Ectodermal cell (in vitro differentiated cells): Measurements from ENCODE around the gene CD160.
"Not testable (repeated sequence)": the region's sequence is repeated elsewhere in the genome, so short reads cannot be mapped to it uniquely, and the experiment has no call there.

Experiments
- H3K27ac ChIP-seq: 2 replicates; pipeline ENCODE4 v1.7.0; 2013; ENCODE audit warnings: mild to moderate bottlenecking, low read depth, low read length; ENCODE audit not compliant: insufficient read depth, poor library complexity, severe bottlenecking
- H3K27me3 ChIP-seq: 2 replicates; pipeline ENCODE4 v1.7.0; 2013; ENCODE audit warnings: mild to moderate bottlenecking, low read length; ENCODE audit not compliant: insufficient read depth, control insufficient read depth, poor library complexity, severe bottlenecking
- H3K36me3 ChIP-seq: one replicate; pipeline ENCODE4 v1.7.0; 2013; ENCODE audit warnings: low read length; ENCODE audit not compliant: control insufficient read depth, insufficient read depth
- H3K4me1 ChIP-seq: one replicate; pipeline ENCODE4 v1.7.0; 2013; ENCODE audit warnings: low read length; ENCODE audit not compliant: control insufficient read depth, insufficient read depth
- H3K4me3 ChIP-seq: 2 replicates; pipeline ENCODE4 v1.7.0; 2013; ENCODE audit warnings: low read depth, low read length, control low read depth; ENCODE audit not compliant: insufficient read depth
- H3K9me3 ChIP-seq: 2 replicates; pipeline ENCODE4 v1.7.0; 2013; ENCODE audit warnings: mild to moderate bottlenecking, low read length, moderate library complexity; ENCODE audit not compliant: control insufficient read depth
- WGBS, 2 experiments: methylation state at CpG; one replicate each; pipeline ENCODE4 v1.1.7; 2013; ENCODE audit warnings: missing lambda C conversion rate in 2 of 2; 5-methylcytosine and 5-hydroxymethylcytosine counted together

The CD160 gene

DNA sequence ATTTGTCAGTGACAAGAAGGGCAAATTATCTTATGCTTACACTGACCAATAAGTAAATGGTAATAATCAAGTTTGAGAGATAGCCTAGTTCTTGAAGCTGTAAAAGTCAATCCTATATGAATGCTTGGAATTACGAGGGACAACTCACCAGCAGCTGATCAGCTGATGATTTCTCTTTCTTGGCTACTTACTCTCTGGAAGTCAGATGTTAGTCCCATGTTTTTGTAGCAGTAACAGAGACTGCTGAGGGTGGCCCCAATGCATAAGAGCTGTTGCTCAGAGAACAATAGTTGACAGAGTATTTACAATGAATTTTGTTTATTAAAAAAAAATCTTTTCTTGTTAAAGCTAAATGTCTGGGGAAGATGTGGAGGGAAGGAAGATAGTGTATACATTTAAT is 39.3 kb downstream of the CD160 start:
- Histone ChIP-seq H3K4me3 (no peak overlapping the region), H3K4me1 (no peaks in the 10 kb centered on the region), H3K9me3 (peaks cover 2% of the 10 kb centered on the region), H3K36me3 (peaks cover 14% of the 10 kb centered on the region), H3K27me3 (no peaks in the 10 kb centered on the region), H3K27ac (no peak overlapping the region)
- 93 to 100% methylated on average over 1 of the region's 1 CpG for WGBS, 2 experiments

GRCh38 chr1:145759721-145760120 is 40.4 kb downstream of the CD160 start:
- H3K27me3 ChIP-seq, result no peaks in the 10 kb centered on the region
- WGBS, 2 experiments, result 91 to 100% methylated on average over 1 of the region's 1 CpG
- H3K9me3 ChIP-seq, result peaks cover 2% of the 10 kb centered on the region
- H3K4me3 ChIP-seq, result no peak overlapping the region
- no peak overlapping the region for H3K27ac ChIP-seq
- H3K36me3 ChIP-seq, result peaks cover 14% of the 10 kb centered on the region
- no peaks in the 10 kb centered on the region for H3K4me1 ChIP-seq

DNA sequence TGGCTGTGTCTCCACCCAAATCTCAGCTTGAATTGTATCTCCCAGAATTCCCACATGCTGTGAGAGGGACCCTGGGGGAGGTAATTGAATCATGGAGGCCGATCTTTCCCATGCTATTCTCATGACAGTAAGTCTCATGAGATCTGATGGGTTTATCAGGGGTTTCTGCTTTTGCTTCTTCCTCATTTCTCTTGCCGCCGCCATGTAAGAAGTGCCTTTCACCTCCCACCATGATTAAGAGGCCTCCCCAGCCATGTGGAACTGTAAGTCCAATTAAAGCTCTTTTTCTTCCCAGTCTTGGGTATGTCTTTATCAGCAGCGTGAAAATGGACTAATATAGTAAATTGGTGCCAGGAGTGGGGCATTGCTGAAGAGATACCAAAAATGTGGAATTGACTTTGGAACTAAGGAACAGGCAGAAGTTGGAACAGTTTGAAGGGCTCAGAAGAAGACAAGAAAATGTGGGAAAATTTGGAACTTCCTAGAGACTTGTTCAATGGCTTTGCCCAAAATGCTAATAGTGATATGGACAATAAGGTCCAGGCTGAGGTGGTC is 41.2 kb downstream of the CD160 start:
- H3K36me3 ChIP-seq, result peaks cover 14% of the 10 kb centered on the region
- not testable (repeated sequence) for H3K4me1 ChIP-seq, H3K9me3 ChIP-seq, H3K27me3 ChIP-seq, H3K4me3 ChIP-seq, H3K27ac ChIP-seq
- 96 to 97% methylated on average over 4 of the region's 4 CpGs for WGBS, 2 experiments

- H3K4me1 ChIP-seq, H3K27ac ChIP-seq, H3K9me3 ChIP-seq, H3K4me3 ChIP-seq, H3K27me3 ChIP-seq: not testable (repeated sequence)
- WGBS, 2 experiments, result 96 to 97% methylated on average over 11 of the region's 11 CpGs
- peaks cover 14% of the 10 kb centered on the region for H3K36me3 ChIP-seq
These were observed 42.2 kb downstream of the CD160 start for GRCh38 chr1:145761498-145761897.

GRCh38 chr1:145762001-145762400 is 42.7 kb downstream of the CD160 start:
- peaks cover 14% of the 10 kb centered on the region for H3K36me3 ChIP-seq
- not testable (repeated sequence) for H3K27ac ChIP-seq, H3K4me1 ChIP-seq, H3K9me3 ChIP-seq, H3K4me3 ChIP-seq, H3K27me3 ChIP-seq
- WGBS, 2 experiments, result 94 to 95% methylated on average over 2 of the region's 2 CpGs

GRCh38 chr1:145764231-145764940 is 45.1 kb downstream of the CD160 start:
- not testable (repeated sequence) for H3K4me1 ChIP-seq, H3K9me3 ChIP-seq
- 95% methylated on average over 52 of the region's 52 CpGs for WGBS, 2 experiments

GRCh38 chr1:145765127-145765526 is 45.8 kb downstream of the CD160 start:
- not testable (repeated sequence) for H3K27me3 ChIP-seq, H3K9me3 ChIP-seq, H3K4me1 ChIP-seq, H3K4me3 ChIP-seq, H3K27ac ChIP-seq
- 85 to 89% methylated on average over 1 of the region's 3 CpGs for WGBS, 2 experiments
- H3K36me3 ChIP-seq, result peaks cover 14% of the 10 kb centered on the region

More at GRCh38 chr1:145764231-145764940, 45.1 kb downstream of the CD160 start:
- H3K36me3 ChIP-seq, result peaks cover 14% of the 10 kb centered on the region
- not testable (repeated sequence) for H3K27ac ChIP-seq, H3K27me3 ChIP-seq, H3K4me3 ChIP-seq

DNA sequence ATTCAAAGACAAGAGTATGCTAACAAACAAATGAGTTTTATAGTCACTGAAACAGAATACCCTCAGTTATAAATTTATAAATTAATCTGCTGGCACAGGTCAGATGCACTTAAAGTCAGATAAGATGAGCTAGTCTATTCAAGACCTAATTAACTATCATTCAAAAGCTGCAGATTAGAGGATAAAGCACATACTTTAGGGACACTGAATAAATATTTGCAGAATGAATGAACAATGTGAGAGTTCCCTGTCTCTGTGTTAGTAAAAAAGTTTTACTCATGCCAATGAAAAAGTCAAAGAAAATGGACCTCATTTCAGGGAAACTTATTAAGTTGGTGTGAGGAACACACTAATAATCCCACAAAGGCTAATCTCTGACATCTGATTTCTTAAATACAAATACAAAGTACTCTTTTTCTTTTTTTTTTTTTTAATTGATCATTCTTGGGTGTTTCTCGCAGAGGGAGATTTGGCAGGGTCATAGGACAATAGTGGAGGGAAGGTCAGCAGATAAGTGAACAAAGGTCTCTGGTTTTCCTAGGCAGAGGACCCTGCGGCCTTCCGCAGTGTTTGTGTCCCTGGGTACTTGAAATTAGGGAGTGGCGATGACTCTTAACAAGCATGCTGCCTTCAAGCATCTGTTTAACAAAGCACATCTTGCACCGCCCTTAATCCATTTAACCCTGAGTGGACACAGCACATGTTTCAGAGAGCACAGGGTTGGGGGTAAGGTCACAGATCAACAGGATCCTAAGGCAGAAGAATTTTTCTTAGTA is 46.5 kb downstream of the CD160 start:
- H3K4me3 ChIP-seq, H3K4me1 ChIP-seq, H3K27ac ChIP-seq, H3K27me3 ChIP-seq, H3K9me3 ChIP-seq: not testable (repeated sequence)
- H3K36me3 ChIP-seq, result peaks cover 14% of the 10 kb centered on the region
- WGBS, 2 experiments, result no CpG with 5 or more reads among the region's 5 CpGs

- not testable (repeated sequence) for H3K27ac ChIP-seq, H3K4me3 ChIP-seq, H3K27me3 ChIP-seq, H3K9me3 ChIP-seq, H3K4me1 ChIP-seq, H3K36me3 ChIP-seq
- 96% methylated on average over 29 of the region's 29 CpGs for WGBS, 2 experiments
These were observed 47.6 kb downstream of the CD160 start for GRCh38 chr1:145766926-145767325.

DNA sequence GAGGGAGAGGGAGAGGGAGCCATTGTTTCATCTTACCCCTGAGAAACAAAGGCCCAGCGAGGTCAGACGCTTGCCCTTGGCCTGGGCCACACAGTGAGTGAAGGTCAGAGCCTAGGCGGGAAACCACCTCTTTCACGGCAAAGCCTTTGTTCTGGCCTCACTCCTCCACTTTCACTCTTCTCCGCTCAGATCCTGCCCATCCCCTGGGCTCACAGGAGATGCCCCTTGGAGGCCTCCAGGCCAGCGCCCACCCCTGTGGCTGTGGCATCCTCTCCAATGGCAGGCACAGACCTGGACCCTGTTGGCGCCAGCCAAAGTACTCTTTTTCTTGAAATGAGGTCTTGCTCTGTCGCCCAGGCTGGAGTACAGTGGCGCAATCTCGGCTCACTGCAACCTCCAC is 48.7 kb downstream of the CD160 start:
- H3K27me3 ChIP-seq, H3K4me3 ChIP-seq, H3K4me1 ChIP-seq, H3K36me3 ChIP-seq, H3K27ac ChIP-seq, H3K9me3 ChIP-seq: not testable (repeated sequence)
- WGBS, 2 experiments, result 90 to 96% methylated on average over 9 to 10 of the region's 10 CpGs
